Keratinocyte (primary cell): ENCODE data around the gene DIS3L2.

Source experiments
- CTCF ChIP-seq, 3 experiments: IDR thresholded peaks in 1 of 3; conservative IDR thresholded peaks in 1 of 3; optimal IDR thresholded peaks in 1 of 3; 2 replicates in 2 of 3; 3 replicates in 1 of 3; pipeline versions ENCODE3 to v1.5.1; 2011; ENCODE audit warnings: low read length in 3 of 3, mild to moderate bottlenecking in 3 of 3, moderate library complexity in 2 of 3, control low read depth in 1 of 3, inconsistent platforms in 1 of 3; ENCODE audit not compliant: insufficient read depth in 2 of 3; ENCODE audit errors: extremely low read depth in 1 of 3
- EZH2 ChIP-seq: IDR thresholded peaks from one replicate; pipeline ENCODE4 v1.6.1; 2012; ENCODE audit warnings: inconsistent platforms, mild to moderate bottlenecking, low read length, moderate library complexity

GRCh38 chr2:232097260-232097659 is 135.7 kb downstream of the DIS3L2 start:
- TF ChIP-seq EZH2 (no peak), CTCF (optimal IDR thresholded peaks at IDR 0.05 in 1 of 3, IDR thresholded peaks at IDR 0.05 in 1 of 3, conservative IDR thresholded peaks at IDR 0.05 in 1 of 3; ENCODE audit: extremely low read depth in 1 of 3, insufficient read depth in 2 of 3, low read length in 3 of 3) (no peak)
